Stimulated activated CD8-positive, alpha-beta memory T cell treated with anti-CD3 and anti-CD28 coated beads, Interleukin-2, amount 100 ng/mL, for 48 hours (primary cell): ENCODE results near the gene TNRC6C.

Source experiments
- DNase-seq, 2 donors: peaks; one replicate each; pipeline ENCODE4 v3.0.0-alpha.2; 2020; ENCODE audit warnings: low read depth in 2 of 2

Gene TNRC6C

GRCh38 chr17:78125138-78125913 is 166.8 kb downstream of the TNRC6C start:
- DNase-seq: no peak

GRCh38 chr17:78125976-78126894 is 167.7 kb downstream of the TNRC6C start:
- DNase-seq: no peak

DNA sequence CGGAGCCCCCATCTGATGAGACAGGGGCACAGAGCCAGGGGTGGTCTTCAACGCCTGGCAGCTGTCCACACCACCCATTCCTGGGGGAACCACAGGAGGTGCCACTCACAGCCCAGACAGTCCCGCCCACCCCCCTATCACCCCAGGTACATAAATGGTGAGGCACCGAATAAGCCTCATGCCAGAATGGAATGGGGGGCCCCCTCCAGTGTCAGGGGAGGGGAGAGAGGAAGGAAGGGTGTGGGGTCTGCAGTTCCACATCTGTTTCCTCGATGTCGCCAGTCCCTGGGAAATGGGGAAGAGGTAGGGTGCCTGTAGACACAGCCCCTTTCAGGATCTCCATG is 168.4 kb downstream of the TNRC6C start:
- no peak for DNase-seq

DNA sequence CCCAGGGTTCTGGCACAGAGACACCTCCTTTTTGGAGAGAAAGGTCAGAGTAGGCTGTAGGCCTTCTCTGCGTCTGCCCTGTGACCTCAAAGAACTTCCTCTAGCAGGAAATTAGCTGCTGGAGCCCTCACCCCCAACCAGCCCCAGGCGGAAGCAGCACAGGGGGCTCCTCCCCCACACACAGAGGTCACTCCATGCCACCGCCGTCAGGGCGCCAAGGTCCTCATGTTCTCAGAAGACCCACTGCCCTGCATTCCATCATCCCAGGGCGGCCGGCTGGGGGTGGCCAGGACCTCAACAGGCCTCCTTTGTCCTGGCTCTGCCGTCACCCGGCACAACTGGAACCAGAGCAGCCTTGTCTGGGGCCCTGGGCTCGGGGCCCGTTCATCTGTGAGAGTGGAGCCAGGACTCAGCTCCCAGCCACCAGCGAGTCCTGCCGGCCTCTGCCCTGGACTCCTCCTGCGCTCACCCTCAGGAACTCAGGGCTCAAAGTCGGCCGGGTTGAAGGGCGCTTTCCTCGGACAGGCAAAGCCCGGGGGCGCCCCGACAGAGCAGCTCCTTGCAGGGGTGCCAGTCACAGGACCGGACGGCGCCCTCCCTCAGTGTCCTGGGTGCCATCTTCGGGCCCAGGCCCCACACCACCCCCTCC is 168.9 kb downstream of the TNRC6C start:
- no peak for DNase-seq

- DNase-seq: no peak
Observed at GRCh38 chr17:78127888-78128550, 169.5 kb downstream of the TNRC6C start.

- DNase-seq: no peak
Observed at GRCh38 chr17:78128551-78129350, 170.2 kb downstream of the TNRC6C start, which contains the start of gene TMC6. TSS of gene TMC6 (minus strand) at chr17:78128755. CDS start at chr17:78126832, 1,923 bp downstream.

DNA sequence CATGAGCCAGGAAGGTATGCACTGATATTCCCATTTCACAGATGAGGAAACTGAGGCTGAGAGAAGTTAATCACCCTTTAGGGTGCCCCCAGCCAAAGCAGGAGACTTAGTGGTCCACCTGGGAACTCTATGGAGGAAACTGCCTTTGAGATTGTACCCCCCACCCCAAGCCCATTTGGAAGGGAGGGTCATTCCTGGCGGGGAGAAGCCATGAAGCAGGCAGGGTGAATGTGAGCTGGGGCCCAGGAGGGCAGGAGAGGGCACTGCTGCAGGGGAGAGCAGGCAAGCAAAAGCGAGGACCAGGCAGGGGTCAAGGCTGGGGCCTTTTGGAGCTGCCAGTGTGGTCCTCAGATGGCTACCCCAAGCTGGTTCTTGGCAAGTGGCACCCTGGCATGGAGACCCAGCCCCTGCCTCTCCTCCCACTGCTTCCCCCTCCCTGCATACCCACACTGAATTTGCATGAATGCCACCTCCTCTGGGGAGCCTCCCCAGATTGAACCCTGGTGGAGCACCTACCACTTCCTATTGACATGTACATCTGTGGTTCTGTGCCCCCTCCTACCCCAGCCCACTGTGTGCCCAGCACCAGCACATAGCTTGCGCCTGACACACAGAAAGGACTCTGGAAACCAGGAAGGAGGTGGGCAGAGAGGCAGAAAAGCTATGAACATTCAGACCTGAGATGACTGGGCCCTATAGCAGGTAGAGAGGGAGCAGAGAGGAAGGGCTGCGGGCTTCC is 171.0 kb downstream of the TNRC6C start:
- no peak for DNase-seq

DNA sequence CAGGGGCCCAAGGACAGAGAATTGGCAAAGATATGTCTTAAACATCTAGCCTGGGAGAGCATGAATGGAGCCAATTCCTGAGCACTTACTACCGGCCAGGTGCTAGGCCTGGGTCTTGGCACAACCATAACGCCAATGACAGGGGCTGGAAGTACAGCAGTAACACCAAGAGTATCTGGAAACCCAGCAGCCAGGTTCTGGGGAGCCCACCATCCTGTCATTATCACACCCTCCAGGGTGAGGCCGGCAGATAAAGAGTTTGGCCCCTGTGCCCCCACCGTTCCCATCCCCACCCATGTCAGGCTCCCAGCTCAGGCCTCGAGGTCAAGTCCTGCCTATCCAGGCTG is 171.6 kb downstream of the TNRC6C start:
- no peak for DNase-seq

DNA sequence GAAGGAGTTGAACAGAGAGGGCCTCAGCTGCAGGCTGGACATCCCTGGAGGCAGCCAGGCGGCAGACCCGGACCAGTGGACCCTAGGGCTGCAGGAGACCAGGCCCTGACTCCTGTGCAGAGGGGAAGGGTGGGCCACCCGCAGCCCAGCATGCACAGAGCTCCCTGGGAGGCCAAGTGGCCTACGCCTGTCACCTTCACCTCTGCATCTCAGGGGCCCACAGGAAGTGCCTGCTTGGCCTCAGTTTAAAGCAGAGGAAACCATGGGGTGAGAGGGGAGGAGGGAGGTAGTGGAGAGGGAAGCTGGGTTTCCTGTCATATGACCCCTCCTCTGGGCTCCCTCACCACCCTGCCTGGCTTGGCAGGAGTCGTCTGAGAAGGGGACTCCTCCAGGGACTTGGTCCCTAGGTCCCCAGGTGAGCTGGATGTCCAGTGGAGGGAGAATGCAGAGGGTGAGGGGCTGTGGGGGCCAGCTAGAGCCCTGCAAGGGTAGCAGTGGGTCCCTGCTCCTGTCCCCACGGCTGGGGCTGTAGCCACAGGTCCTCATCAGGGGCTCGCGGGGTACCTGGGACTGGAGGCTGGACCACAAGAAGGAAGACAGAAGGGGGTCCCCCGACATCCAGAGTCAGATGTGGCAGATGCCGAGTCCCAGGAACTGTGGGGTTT is 172.1 kb downstream of the TNRC6C start, which contains the start of gene TMC8:
TMC8 (plus strand) TSS at position 335 of the 665 bp plus-strand sequence. CDS start 818 bp downstream, outside the sequence.
- DNase-seq: peak in 1 of 2 donors; percentile 56

DNA sequence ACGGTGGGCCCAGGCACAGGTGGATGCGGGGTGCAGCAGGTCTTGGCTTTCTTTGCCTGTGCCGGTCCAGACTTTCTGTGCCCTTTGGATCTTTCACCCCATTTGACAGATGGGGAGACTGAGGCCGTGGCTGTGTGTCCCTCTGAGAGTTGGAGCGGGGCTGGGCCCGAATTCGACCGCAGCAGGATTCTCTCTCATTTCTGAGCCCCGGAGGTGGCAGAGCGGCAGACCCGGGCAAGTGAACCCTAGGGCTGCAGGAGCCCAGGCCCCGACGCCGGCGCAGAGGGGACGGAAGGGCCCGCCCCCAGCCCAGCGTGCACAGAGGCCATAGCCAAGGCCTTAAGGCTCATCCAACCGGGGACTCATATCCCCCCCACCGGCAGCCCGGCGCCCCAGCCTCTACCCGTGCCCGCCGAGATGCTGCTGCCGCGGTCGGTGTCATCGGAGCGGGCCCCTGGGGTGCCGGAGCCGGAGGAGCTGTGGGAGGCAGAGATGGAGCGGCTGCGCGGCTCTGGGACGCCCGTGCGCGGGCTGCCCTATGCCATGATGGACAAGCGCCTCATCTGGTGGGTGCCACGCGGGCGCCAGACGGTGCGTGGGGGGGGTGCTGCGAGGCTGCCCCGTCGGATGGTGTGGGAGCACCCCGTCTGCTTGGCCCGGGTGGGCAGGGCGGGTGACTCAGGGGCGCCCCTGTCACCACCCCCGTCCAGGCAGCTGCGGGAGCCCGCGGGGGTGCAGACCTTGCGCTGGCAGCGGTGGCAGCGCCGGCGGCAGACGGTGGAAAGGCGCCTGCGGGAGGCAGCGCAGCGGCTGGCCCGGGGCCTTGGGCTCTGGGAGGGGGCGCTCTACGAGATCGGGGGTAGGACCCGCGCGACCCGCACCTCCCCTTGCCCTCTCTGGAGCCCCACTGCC is 172.9 kb downstream of the TNRC6C start:
- no peak for DNase-seq

- DNase-seq: peak; percentile 65 to 67
Observed at GRCh38 chr17:78132084-78132676, 173.7 kb downstream of the TNRC6C start.

GRCh38 chr17:78132767-78133178 is 174.3 kb downstream of the TNRC6C start:
- no peak for DNase-seq

DNA sequence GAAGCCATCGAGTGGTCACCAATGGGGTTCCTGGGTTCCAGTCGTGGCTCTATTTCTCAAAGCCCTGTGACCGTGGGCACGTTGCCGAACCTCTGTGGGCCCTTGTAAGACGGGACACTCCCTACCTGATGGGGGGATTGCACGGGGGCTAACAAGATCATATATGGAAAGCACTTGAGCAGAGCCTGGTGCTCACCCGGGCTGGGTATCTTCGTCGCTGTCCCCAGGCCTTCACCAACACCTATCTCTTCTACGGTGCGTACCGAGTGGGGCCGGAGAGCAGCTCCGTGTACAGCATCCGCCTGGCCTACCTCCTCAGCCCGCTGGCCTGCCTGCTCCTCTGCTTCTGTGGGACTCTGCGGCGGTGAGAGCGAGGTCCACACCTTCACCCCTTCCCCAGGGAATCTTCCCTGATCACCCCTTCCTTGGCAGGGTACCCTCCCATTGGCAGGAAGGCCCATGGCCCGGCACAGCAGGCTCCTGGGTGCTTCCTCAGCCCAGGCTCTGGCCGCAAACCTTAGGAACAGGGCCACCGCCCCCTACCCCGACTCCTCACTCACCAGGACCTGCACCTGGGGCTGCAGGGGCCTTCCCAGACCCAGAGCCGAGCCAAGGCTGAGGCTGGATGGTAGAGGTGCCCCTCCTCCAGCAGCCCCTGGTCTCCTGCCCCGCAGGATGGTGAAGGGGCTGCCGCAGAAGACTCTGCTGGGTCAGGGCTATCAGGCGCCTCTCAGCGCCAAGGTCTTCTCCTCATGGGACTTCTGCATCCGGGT is 174.9 kb downstream of the TNRC6C start:
- DNase-seq: no peak

DNA sequence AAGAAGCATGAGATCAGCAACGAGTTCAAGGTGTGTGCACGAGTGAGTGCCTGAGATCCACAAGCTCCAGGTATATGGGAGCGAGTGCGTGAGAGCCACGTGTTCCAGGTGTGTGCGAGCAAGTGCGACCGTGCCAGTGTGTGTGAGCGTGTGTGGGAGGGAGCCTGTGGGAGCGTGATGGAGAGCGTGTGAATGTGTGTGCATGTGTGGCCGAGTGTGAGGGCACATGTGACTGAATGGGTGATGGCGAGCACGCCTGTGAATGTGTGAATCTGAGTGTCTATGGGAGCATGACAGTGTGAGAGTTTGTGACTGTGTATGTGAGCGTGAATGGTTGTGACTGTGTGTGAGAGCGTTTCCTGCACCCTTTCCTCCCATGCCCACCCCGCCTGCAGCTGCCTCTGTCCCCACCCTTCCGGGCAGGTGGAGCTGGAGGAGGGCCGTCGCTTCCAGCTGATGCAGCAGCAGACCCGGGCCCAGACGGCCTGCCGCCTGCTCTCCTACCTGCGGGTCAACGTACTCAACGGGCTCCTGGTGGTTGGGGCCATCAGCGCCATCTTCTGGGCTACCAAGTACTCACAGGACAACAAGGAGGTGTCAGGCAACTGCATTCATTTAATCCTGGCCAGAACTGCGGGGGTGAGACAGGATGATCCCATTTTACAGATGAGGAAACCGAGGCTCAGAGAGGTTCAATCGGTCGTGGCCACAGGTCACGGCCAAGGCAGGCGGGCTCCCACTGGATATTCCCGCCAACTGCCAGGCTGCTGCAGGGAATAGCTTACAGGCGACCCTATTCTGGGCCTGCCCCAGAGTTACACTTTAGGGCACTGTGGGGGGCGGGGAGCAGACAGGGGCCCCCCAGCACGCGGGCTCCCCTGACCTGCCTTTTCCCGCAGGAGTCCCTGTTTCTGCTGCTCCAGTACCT is 175.7 kb downstream of the TNRC6C start:
- peak in 1 of 2 donors; percentile 66 for DNase-seq

DNA sequence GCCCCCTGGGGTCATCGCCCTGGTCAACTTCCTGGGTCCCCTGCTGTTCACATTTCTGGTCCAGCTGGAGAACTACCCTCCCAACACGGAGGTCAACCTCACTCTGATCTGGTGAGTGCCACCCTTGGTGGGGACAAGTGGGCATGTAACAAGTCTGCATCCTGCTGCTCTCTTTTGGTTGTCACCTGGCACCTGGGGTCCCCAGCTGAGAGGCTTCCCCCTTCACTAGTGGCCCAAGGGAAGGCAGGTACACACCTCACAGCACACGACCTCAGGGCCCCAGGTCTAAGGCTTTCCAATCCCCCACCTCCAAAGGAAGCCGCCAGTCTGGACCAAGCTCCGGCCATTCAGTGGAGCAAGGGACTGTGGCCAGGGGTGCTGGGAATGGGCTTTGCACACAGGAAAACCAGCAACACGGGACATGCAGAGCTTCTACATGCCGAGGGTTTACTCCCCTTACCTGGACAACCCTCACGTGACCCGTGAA is 176.4 kb downstream of the TNRC6C start:
- no peak for DNase-seq
